Bone marrow (tissue), 2 donors: ENCODE measurements around the gene DLGAP1.

Experiments
- DNase-seq, 2 donors: peaks; one replicate each; lab custom pipeline; 2025; lab: John Stamatoyannopoulos, UW

The DLGAP1 gene

DNA sequence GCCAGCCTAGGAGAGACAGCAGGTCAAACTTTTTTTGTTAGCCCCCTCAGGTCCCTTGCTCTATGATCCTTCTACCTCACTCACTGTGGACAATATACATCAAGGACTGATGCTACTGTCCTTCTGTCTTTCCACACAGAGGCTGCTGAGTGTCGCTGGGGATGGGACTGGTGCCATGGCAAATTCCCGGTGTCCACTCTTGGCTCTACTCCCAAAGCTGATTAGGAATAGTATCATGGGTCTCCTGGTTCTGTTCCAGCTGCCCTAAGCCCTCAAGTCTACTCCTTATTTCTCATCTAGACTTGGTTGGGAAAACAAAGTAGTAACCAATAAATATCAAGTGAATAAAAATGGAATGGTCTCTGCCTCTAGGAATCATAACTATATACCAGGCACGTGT lies 563.9 kb downstream of the DLGAP1 start:
- no peak for DNase-seq

DNA sequence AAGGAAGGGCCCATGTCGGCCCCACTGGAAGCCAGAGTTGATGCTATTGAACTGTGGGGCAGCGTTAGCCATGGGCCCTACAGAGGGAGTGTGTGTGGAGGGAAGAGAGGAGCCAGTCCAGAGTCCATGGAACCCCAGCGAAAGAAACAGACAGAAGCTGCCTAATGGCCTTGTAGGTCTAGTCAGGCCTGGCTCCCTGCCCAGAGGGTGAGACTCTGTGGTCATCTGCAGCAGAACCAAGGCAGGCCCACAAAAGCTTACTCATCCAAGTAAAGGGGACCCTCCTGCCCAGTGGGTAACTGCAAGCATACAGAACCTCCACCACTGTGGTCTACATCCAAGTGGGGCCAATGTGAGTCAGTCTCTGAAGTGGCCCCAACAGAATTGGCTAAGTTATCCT lies 565.3 kb downstream of the DLGAP1 start:
- no peak for DNase-seq

DNA sequence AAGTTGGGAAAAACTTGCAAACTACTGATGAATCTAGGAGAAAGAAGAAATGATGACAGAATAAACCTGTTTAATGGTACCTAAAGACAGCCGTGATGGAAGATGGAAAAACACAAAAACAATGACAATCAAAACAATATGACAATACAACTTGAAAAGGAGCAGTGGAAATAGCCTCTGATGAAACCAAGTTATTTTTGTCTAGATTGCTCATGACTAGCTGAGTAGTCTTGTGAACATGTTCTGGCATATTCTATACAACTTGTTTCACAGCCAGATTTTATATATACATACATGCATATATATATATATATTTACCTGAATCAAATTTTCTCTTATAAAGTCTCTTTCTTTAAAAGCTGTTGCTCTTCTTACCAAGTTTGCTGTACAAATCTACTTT lies 566.0 kb downstream of the DLGAP1 start:
- no peak for DNase-seq

DNA sequence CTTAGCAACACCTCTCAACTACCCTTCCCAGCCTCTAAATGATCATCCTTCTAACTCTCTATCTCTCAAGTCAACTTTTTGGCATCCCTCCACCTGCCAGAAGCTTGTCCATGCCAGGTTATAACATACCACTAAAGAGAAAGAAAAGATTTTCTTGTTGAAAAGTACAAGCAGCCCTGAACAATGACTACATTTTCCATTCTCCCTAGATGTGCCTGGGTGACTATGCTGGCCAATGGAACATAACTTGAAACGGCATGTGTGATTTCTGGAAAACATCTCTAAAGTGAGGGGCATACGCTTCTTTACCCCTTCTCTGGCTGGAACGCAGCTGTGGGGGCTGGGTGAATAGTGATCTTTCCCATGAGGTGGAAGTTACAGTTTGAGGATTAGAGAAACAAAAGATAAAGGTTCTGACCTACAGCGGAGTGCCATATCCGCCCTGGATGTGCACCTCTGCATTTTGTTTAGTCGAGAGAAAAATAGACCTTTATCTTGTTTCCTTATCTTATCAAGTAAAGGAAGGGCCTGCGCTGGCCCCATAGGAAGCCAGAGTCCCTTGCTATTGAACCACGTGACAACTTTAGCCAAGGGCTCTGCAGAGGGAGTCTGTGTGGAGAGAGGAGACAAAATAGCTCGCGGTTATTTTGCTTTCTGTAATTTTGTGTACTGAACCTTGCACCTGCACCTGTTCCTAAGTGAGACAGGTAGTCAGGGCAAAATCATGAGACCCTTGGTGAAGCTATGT lies 568.4 kb downstream of the DLGAP1 start:
- DNase-seq: no peak

DNA sequence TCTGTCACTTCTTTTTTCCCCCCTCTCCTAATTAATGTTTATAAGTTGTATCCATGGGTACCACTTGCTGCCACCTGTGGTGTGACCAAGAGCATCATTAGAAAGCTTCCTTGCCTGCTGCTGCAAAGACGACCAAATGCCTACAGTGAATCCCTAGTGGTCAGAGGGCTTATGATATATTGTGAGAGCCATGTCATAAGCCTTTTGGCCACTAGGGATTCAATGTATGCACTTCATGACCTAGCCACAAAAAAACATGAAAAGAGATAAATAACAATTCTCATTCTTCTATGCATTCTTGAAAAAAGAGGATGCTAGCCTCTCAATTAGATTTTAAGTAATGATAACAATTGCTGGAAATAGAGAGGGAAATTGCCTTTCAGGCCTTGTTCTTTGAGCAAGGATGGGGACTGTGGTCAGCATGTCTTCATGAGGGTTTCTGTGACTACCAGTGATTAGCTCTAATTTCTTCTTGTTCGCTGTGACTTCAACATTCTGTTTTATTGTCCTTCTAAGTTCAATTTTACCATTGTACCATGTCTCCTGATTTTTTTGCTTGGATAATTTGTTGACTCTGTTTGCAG lies 569.8 kb downstream of the DLGAP1 start:
- no peak for DNase-seq

DNA sequence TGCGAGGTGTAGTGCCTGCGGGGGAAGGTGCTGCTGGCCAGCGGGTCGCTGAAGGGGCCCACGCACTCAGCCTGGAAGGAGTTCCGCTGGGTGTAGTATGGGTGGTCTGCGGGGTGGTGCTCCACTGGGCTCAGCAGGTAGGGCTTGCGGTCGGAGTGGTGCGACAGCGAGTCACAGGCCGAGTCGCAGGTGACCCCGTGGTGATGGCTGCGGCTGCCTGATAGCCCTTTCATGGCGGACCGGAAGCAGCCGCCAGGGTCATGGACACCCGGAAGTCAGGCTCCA lies 575.3 kb downstream of the DLGAP1 start:
- DNase-seq: no peak

DNA sequence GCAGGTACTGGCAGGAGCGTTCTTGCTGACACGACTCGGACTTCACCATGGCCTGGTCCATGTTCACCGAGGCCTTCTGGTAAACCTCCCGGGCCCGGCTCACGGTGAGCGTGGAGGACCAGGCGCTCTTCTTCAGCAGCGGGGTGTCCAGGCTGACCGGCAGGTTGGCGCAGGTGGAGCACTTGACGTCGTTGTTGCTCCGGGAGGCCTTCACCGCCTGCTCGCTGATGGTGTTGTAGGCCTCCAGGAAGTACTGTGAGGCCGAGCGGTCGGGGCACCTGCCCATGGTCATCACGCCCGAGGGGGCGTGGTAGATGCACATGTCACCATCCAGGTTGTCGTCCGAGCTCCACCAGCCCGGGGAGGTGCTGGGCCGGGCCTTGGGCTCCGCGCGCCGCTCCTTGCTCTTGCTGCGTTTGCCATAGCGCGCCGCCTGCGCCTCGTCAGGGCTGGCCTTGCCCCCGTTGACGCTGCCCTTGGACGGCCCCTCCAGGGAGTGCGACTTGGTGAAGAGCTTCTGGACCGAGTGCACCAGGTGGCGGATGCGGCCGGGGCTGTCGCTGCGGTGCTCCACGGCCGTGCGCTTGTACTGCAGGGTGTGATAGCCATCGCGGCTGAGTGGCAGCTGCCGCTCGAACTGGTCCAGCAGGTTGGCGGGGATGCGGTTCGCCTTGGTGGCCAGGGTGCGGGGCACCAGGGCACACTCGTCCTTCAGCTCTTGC lies 575.8 kb downstream of the DLGAP1 start:
- no peak for DNase-seq

DNA sequence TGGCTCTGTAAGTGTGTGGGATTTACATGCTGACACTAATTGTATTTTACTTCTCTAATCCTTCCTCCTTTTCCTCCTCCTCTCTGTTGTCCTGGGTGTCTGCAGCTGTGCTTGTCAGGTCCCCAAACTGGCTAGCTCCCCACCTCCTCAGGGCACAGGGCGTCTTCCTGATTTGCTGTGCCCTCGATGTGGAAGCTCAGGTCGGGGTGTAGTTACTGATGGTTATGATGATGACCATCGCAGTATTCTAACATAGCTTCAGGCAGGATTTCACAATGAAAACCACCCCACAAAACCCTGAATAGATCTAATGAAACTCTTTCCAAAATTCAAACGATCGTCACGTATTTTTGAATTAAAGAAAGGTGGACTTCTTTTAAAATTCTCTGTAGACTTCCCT lies 576.7 kb downstream of the DLGAP1 start:
- no peak for DNase-seq

DNA sequence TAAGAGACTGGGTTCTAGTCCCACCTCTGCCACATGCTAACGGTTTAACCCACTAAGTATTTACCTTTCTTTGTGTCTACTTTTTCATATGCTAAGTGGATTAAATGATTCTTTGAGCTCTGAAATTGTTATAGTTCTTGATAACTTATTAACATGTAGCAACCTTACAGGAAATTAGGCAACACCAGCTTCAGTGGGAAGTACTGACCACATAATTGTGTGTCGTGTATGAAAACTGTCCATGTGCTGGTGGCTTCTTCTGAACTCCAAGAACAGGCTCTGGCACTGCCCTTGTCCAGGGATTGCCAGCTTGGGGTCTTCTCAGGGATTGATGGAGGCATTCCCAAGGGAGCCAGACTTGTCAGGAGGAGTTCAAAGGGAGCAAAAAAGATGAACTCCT lies 577.4 kb downstream of the DLGAP1 start:
- no peak for DNase-seq

DNA sequence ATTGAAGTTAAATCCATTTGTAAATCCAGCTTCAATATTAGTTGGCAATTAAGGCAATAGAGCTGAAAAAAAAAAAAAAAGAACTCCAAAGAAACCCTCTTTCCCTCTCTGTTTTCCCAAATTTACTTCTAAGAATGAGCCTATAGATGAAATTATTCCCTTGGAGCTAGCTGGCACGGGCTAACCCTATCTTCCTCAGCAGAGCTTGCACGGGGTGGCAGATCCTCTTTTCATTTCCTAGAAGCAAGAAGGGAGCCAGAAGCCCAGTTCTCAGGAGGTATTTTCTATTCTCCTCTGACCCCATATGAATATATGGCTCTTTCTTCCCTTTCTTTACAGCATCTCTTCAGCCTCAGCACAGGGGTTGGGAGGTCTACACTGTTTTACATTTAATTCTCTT lies 579.1 kb downstream of the DLGAP1 start:
- DNase-seq: no peak

DNA sequence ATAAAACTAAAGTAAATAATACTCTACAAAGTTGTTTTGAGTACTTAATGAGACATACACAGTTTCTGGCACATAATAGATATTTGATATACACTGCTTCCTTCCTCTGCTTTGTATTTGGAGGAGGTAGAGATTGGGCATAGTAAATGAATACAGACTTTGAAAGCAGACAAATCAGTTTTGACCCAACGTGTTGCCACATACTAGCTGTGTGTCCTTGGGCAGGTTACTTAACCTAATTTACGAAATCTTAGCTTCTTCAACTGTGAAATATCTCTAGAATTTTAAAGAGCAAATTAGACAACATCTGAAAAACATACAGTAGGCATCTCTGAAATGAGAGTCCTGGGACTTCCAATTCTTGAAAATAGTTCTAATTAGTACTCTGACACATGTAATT lies 579.7 kb downstream of the DLGAP1 start:
- no peak for DNase-seq

DNA sequence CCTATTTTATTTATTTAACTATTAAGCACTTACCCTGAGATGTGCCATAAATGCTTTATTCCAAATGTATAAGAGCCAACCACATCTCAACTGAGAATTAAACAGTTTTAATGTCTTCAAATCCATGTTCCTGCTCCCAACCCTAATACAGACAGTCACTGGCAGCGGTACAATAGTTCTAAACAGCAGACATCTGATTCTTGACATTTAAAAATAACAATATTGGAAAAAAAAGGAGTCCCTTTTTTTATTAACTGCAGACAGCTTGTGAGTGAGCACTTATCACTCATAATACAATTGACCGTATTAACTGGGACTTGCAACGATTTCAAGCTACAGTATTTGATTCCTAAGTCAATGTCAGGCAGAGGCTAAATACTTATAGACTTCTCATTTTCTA lies 580.5 kb downstream of the DLGAP1 start:
- DNase-seq: no peak

DNA sequence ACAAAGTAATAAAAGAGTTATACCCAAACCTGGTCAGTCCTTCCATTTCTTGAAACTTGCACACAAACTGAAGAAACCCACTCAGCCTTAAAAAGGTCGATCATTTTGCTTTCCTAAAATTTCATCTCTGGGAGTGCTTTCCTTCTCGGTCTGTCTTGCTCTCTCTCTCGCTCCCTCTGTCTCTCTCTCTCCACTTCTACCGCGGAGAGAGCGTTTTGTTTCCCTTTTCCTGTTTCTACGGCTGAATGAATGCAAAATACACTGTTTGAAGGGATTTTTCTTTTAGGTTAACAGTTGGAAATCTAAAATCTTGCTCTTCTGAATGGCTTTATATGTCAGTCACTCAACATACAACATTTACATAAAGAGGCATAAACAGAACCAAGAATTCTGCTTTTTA lies 581.0 kb downstream of the DLGAP1 start:
- no peak for DNase-seq

DNA sequence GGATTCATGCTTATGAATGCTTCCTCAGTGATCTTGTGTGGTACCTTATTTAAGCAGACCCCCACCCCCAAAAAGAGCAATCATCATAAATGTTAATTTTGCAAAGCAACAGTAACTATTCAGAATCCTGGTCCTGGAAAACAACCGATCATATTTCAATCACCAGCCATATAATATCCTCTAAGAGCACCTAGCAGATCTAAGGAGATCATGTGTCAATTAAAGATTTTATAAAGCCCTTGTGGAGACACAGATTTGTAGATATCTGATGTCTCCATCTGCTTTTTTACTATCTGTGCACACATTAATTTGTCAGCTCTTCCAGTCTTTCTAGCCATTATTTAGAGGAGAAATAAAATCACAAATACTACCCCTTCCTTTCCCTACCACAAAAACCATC lies 581.4 kb downstream of the DLGAP1 start:
- no peak for DNase-seq

DNA sequence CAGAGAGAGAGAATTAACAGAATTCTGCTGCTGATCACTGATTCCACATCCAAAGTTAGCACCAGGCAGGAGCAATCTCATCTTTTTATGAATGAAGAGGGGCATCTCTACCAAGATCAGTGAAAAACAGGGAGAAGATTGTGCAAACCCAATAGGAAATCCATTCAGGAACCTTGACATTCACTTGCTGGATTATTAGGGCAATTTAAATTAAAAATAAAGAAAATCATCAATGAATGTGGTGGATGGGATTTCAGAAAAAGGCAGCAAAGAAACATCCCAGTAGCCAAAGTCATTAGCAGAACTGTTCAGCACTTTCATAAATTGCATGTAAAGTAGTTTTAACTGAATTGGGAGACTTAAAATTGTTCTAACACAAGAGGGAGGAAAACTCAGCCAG lies 581.9 kb downstream of the DLGAP1 start:
- DNase-seq: no peak

DNA sequence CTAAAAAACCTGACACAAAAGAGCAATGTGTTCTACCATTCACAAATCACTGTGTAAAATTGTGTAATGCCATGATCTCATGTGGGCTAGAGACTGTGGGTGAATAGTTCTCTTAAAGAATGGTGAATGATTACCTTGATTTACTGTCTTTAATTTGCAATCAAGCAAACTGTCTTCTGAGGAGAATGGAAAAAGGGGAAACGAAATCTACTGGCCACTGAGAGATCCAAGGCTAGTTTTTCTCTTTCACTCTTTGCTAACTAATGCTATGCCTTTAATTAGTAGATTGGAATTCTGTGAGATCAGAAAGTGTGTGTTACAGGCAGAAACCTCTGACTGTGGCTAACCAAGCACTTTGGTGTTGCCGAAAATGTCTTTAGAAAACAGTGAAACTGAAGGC lies 582.5 kb downstream of the DLGAP1 start:
- no peak for DNase-seq

DNA sequence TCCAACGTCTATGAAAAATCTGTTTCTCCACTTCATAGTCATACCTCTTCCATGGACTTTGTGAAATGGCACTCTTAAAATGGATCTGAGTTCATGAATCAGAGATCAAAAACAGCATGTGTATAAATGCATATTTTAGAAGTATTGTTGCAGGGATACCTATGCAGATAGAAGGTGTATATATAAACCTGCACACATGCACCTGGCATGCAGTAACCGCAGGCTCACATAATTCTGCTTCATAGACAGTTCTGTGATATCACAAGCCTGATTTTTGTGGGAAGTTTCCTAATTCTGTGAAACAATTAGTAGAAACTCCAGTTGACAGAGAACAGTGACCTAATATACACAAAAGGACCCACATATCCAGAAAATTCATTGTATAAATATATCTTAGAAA lies 583.4 kb downstream of the DLGAP1 start:
- no peak for DNase-seq

DNA sequence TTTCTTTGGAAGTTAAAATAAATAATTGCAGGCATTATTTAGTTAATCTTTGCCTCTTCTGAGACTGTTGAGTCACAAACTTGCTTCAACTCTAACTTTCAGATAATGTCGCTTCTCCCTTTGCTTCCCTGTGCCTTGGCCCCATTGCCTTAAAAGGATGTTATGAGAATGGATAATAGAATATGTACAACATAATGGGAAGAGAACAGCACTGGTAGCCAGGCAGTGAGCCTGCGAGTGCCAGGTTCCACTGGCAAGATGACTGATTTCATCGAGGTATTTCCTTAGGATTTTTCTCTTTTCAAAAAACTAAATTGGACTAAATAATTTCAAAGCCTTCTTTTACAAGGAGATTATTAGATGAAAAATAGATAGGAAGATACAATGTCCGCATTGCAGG lies 584.2 kb downstream of the DLGAP1 start:
- no peak for DNase-seq

DNA sequence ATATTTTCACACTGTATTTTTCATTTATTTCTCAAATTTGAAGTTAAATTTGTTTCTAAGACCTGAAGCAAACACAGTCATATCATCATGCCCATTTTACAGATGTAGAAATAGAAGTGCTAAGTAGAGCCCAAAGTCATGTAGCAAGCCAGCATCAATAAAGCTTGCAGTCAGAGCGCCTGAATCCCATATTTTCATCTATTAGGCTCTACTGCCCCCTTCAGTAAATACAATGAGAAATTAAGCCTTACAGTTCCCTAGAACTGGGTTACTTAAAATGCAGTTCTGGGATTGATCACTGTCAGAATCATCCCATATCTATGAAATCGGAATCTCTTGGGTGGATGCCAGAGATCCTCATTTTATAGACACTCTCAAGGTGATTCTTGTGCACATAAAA lies 585.3 kb downstream of the DLGAP1 start:
- no peak for DNase-seq

DNA sequence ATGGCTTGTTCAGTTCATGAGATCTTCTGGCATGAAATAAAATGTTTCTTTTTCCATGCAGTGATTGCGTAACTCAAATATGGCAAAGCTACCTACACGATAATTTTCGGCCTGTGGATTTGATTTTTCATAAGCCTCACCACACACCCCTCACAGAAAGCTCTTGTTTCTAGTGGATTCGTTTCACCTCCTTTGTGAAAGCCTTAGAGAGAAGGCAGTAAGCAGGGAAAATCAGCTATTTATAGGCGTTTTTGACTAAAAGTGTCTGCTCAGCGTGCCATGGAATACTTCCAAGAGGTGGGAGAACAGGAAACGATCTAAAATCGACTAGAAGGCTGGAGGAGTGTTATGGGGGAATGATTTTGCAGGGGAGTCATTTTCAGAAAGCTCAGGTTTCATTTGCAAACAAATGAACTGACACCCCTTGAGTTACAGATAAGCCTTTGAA lies 587.2 kb downstream of the DLGAP1 start:
- DNase-seq: no peak

DNA sequence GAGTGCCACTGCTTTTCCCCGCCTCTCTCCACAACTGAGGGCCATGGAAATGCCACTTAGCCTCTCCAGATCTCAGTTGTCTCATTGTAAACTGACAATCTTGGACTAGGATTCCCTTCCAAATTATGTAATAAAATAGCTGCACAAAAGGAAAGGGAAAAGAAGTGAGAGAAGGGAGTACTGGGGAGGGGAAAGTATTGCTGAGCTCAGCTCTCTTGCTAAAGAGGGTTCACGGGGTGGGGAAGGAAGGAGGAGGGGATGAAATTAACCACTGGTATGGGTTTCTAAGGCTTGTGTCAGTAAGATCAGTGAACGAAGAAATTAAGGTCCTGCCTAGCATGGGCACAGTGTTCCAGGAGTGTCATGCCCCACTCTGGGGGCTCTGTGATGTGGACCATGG lies 587.9 kb downstream of the DLGAP1 start:
- no peak for DNase-seq

DNA sequence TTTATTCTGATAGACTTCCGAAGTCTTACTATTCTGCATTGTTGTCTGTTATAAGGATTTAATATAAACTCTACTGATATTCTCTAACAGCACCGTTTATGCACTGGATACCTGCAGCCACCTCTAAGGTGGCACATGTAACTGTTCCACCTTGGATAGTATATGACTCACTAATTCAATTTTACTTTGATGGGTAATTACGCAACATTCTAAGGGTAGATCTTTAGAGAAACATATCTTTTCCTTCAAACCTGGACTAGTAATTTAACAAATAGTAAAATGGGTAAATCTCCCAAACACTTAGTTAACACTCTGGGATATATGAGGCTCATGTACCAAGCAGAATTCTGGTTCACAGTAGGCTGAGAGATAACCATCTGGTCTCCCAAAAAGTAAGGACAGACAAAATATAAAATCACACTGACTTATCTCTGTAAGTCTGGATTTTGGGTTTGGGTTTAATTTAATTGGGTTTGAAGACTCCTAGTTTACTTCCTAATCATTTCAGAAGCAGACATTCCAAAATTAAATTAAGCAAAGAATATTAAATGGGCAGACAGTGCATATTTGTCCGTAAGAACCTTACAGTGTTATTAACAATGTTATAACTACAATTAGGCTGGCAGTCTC lies 590.3 kb downstream of the DLGAP1 start:
- no peak for DNase-seq

DNA sequence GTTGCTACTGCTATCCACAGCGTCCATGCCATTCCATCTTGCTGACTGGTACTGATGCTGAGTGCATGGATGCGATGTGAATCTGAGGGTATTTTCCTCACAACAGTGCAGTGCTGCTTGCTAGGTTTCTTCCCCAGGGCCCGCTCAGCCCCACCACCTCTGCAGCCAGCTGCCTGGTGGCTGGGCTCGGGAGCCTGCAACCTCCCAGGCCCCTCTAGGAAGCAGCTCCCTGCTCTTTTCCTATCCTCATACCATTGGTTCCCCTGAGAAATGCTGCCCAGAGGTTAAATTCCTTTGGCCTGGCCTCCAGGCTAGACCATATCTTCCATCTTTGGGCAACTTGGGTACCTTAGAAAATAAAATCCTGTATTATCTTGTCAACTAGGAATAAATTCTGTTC lies 591.5 kb downstream of the DLGAP1 start:
- no peak for DNase-seq
